DMS79 (cell line): ENCODE measurements around the gene COX10.
"Not testable (repeated sequence)": the region's sequence is repeated elsewhere in the genome, so short reads cannot be mapped to it uniquely, and the experiment has no call there.

ENCODE experiments used
- DNase-seq: peaks from one replicate; lab custom pipeline; 2025; lab: John Stamatoyannopoulos, UW

COX10 gene

GRCh38 chr17:14123619-14124278 is 54.4 kb downstream of the COX10 start:
- DNase-seq: no peak

DNA sequence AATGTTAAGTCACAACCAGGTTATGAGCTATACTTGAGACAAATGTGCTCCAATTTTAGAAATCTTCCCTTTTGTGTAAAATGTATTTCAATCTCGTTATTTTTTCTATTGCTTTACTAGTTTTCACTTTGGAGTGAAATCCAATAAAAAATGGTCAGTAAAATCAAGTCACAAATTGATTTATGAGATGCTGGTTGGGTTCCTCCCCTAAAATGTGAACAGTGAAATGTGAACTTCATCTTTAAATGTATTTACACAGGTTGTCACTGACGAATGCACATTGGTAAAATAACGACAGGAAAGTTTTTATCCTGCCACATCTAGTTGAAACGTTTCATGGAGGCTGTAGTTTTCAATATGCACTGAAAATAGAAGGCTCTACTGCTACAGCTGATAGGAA is 55.5 kb downstream of the COX10 start:
- DNase-seq: no peak

- DNase-seq: no peak
These were observed 56.3 kb downstream of the COX10 start for GRCh38 chr17:14125518-14126137.

DNA sequence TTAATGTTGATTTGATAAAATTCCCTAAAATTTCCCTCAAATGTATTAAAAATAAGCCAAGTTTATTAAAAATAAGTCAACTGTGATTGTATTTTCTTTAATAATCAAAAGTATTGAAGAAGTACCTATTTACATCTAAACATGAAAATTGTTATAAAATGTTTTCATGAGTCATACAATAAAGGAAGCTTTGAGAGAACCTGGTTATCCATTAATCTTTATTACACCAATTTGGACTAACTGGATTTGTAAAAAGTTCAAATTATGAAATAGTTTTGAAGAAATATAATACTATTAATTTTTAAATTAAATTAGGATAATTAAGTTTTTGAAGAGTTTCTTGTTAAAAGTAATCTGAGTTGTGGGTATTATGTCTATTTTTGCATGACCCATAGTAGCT is 63.8 kb downstream of the COX10 start:
- DNase-seq: no peak

- DNase-seq: no peak
These were observed 65.2 kb downstream of the COX10 start for GRCh38 chr17:14134456-14134855.

DNA sequence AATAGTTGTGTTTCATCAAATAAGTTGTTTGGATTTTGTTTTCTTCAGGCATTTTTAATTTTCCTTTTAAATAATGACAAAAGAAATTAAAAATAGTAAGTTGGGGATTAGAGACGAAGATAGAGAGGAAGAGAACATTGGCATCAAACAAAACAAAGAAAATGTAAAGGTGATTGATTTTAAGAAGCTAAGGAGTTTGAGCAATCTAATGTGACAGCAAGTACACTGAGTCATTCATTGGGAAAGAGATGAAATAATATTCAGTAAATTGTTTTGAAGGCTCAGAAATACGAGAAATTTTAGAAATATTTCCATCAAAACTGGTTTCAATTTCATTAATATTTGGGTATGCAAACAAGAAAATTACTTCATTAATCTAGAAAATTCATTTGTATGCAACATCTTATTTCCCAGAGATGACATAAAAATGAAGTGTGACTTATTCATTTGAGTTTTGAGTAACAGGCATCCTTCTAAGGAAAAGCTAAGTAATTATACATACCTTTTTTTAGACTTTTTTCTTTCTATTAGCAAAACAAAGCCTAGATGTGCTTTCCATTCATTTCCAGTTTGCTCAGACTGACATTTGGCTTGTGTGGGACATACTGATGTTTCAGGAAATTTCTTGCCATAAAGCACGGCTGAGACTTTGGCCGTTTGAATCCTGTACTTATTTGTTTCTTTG is 66.7 kb downstream of the COX10 start:
- DNase-seq: no peak

DNA sequence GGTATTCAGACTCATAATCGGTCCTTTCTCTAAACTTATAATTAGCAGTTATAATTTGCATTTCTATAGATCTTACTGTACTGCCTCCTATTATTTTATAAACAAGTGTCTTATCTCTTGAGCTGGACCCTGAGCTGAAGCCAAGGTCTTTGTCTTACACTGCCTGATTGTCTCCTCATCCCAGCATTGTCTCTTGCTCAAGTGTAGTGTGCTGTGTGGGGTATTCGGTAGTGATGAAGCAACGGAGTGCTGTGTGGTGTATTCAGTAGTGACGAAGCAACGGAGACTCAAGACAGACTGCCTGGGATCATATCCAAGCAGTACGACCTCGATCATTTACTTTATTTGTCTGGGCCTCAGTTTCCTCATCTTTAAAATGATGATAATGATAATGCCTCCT is 69.3 kb downstream of the COX10 start:
- no peak for DNase-seq

DNA sequence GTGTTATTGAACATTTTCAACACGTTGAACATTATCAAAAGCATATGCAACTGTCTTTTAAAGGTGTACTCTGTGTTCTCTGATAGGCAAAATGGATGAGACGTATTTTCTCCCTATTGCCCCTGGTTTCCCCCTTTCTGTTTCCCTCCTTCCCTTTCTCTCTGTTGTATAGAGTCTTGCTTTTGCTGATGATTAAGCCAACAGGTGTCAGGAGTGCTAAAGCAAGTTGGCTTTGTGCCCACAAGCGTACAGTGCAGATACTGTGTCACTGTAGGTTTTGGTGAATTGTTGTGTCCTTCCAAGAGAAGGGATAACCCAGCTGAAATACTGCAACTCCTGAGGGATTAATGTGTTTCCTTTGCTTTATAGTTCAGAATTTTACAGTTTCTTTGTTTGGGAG is 74.4 kb downstream of the COX10 start:
- DNase-seq: no peak

- DNase-seq: no peak
These were observed 75.2 kb downstream of the COX10 start for GRCh38 chr17:14144508-14144907.

- DNase-seq: no peak
These were observed 80.4 kb downstream of the COX10 start for GRCh38 chr17:14149751-14150150.

- peak; percentile 12 for DNase-seq
These were observed 81.3 kb downstream of the COX10 start for GRCh38 chr17:14150619-14151018.

DNA sequence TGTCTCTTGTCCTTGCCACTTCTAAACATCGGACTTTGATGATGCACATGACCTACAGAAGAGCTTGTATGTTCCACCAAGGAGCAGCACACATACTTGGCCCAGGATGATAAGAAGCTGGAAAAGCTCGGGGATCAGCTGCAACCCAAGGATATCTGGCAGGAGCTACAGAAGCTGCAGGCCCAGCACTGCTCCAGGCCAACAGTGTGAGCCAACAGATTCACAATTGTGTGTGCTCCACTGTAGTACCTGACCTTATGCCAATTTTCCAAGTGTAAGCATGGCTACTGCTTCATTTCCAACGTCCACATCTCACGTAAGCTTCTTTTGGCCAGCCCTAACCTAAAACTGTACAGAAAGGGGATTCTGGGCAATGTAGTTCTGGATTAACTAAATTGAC is 83.4 kb downstream of the COX10 start:
- no peak for DNase-seq

- DNase-seq: no peak
These were observed 84.1 kb downstream of the COX10 start for GRCh38 chr17:14153374-14153773.

GRCh38 chr17:14156689-14157088 is 87.4 kb downstream of the COX10 start:
- DNase-seq: no peak

DNA sequence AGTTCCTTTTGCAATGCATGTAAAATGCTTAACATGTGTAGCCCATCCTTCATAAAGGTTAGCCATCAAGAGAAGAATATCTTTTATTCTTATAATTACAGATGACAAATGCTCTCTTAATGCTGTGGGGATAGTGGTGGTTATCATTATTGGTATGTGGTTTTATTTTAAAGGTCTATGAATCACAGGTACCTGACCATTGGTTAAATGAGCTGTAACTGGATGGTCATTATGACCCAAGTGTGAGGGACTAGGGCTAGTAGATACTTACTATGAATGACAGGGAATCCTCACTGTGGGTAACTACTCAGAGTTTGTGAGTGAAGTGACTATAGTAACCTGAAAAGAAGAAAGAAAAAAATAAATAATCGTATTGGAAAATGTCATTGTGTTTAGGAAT is 88.5 kb downstream of the COX10 start:
- no peak for DNase-seq

DNA sequence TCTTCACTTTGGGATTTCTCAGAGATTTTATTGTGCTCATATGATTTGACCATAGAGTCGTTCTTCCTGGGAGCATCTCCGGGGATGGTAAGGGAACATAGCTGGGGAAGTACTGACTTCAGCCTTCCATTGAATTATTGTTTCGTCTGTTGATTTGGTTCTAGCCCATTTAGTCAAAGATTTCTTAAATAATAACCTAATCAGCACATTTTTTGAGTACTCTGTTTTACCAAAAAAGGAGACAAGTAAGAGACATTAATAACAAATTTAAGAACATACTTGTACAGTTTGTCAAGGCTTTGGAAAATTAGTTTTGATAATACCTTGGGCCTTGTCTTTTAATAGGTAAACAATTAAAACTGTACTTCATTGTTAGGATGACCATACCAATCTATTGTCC is 89.4 kb downstream of the COX10 start:
- DNase-seq: no peak

DNA sequence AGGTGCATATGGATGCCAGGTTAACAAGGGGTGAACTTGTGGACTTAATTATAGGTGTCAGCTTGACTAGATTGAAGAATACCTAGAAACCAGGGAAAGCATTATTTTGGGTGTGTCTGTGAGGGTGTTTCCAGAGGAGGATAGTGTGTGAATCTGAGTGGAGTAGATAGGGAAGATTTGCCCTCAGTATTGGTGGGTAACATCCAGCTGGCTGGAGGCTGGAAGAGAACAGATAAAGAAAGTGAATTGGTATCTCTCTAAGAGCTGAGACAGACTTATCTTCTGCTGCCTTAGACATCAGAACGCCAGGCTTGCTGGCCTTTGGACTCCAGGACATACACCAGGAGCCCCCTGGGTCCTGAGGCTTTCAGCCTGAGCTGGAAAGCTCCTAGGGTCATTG is 92.1 kb downstream of the COX10 start:
- DNase-seq: no peak

- no peak for DNase-seq
These were observed 96.3 kb downstream of the COX10 start for GRCh38 chr17:14165616-14166015.

- DNase-seq: not testable (repeated sequence)
These were observed 98.5 kb downstream of the COX10 start for GRCh38 chr17:14167831-14168230.

DNA sequence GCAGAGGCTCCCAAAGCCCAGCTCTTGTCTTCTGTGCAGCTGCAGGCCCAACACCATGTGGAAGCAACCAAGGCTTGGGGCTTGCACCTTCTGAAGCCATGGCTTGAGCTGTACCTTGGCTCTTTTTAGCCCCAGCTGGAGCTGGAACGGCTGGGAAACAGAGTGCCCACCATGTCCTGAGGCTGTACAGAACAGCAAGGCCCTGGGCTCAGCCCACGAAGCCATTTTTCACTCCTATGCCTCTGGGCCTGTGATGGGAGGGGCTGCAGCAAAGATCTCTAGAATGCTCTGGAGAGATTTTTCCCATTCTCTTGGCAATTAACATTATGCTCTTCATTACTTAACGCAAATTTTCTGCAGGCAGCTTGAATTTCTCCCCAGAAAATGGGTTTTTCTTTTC is 99.3 kb downstream of the COX10 start:
- DNase-seq: no peak

GRCh38 chr17:14169287-14169686 is 100.0 kb downstream of the COX10 start:
- DNase-seq: no peak

- no peak for DNase-seq
These were observed 100.6 kb downstream of the COX10 start for GRCh38 chr17:14169901-14170300.

DNA sequence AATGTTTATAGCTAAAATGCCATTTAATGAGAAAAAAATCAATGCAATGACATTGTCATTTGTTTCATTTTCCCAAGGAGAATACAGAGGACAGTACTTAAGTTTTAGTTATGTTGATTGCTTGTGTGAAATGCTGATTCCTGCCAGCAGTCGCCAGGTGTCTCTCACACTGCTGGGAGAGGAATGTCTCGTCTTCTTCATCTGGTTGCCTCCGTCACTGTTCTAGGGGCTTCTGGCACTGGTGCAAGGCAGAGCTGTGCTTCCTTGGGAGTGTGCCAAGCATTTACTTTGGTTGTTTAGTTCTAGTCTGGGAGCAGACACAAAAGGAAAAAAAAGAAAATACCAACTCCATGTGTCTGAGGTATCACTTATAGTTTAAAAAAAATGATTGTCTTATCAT is 107.7 kb downstream of the COX10 start:
- DNase-seq: peak; percentile 34

GRCh38 chr17:14177801-14178200 is 108.5 kb downstream of the COX10 start:
- DNase-seq: not testable (repeated sequence)
